ENCODE data around the gene TAF11L6.
"Not testable (repeated sequence)": the region's sequence is repeated elsewhere in the genome, so short reads cannot be mapped to it uniquely, and the experiment has no call there.

Gene TAF11L6

DNA sequence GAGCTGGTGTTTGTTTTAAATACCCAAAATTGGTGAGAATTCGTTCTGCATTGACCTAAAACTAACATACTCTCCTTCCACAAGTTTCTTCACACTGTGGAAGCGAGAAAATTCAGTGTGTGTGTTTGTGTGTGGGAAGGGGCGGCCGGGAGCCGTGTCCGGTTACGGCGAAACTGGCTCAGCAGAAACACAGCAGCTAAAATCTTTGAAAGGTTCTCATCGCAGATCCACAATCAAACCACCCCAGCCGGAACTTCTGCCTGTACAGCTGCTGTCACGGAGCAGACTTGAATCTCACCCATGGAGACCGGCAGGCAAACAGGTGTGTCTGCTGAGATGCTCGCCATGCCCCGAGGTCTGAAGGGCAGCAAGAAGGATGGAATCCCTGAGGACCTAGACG lies at the start of gene TAF11L6:
Gene TAF11L6 (plus strand): TSS at position 301 of the 400 bp plus-strand sequence.
- intact Hi-C loops (cut with DNase I); DNase-seq: not testable (repeated sequence)

DNA sequence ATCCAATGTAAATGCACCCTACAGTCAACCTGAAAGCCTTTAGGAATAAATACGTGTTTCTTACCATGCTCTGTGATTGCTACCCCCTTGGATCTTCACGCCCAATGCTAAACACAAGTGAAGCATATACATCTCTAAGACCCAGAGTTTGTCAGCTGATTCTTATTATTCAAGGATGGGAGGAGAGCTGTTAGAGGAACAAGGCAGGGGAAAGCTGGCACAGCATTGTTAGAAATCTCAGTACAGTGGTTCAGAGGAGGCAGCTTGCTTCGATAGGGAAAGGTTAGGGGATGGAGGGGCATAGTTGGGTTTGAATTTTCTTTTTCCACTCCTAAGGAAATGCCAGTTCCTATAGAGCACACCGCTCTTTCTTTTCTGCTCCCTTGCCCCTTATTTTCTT lies 47.1 kb upstream of the TAF11L6 start:
- intact Hi-C loops (cut with DNase I): no loop called here
- DNase-seq: no peak

DNA sequence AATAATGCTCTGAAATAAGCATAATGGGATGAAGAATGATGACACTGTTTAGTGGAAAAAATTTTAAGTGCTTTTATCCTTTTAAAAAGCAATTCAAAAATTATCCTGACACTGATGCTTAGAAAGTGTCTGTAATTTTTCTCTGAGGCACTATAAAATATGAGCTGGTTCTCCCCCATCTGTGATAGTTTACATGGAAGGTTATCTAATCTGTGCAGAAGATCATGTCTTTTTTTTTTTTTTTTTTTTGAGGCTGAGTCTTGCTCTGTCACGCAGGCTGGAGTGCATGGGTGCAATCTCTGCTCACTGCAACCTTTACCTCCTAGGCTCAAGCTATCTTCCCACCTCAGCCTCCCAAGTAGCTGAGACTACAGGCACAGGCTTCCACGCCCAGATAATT lies 45.7 kb upstream of the TAF11L6 start:
- intact Hi-C loops (cut with DNase I): no loop called here
- DNase-seq: no peak

DNA sequence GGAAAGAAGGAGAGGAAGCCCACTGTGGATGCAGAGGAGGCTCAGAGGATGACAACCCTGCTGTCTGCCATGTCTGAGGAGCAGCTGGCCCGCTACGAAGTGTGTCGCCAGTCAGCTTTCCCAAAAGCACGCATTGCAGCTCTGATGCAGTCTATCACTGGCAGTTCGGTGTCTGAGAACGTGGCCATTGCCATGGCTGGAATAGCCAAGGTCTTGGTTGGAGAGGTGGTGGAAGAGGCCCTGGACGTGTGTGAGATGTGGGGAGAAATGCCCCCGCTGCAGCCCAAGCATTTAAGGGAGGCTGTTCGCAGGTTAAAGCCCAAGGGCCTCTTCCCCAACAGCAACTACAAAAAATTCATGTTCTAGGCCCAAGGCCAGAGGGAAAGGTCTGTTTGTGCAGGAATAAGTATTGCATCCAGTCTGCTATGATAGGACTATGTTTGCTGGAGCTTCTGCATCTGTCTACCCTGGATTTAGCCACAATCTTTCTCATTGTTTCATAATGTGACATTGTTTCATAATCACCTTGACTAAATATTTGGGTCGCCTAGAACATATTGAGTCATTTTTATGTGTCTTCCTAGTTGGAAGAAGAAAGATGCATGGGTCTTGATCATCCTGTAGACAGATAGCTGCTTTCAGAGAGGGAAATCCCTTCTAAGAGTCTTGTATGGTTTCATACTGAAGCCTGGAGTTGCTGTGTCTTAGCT lies 41.9 kb upstream of the TAF11L6 start:
- intact Hi-C loops (cut with DNase I): not testable (repeated sequence)
- DNase-seq: peak in 1 of 10 donors; percentile 59

DNA sequence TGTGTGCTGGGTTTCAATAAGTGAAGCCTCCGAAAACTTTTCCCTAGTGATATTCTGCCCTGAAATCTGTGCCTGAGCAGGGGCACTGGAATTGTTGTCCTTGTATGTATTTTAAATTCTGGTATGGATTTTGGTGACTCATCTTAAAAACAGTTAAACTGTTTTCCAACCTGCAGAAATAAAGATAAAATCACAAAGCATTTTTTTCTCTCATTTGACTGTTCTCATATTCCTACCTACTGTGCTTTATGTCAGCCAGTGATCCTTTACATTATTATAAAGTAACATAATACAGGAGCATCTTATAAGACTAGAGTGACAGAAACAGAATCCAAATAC lies 41.3 kb upstream of the TAF11L6 start:
- DNase-seq: no peak
- intact Hi-C loops (cut with DNase I): no loop called here

DNA sequence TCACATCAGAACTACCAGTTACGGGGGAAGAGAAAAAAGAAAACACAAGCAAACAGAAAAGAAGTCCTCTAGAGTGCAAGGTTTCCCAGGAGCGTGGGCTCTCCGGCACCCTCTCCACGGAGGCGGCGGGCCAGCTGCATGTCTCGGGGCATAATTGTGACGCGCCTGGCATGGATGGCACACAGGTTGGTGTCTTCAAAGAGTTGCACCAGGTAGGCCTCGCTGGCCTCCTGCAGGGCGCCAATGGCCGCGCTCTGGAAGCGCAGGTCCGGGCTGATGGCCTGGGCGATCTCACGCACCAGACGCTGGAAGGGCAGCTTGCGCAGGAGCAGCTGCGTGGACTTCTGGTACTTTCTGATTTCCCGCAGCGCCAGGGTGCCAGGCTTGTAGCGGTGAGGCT lies 37.2 kb upstream of the TAF11L6 start:
- DNase-seq: peak in 1 of 10 donors; percentile 73
- intact Hi-C loops (cut with DNase I): not testable (repeated sequence)

DNA sequence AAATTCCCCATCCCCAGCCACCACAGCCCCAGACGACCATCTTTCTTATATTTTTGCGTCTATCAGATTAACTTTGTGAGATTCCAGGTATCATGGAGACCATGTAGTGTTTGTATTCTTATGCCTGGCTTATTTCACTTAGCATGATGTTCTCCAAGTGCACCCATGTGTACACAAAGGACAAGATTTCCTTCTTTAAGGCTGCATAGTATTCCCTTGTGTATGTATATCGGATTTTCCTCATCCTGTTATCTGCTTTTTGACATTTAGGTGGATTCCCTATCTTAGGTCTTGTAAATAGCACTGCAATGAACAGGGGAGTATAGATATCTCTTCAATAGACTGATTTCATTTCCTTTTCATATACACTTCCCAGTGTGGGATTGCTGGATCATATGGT lies 35.7 kb upstream of the TAF11L6 start:
- intact Hi-C loops (cut with DNase I): no loop called here
- DNase-seq: no peak

DNA sequence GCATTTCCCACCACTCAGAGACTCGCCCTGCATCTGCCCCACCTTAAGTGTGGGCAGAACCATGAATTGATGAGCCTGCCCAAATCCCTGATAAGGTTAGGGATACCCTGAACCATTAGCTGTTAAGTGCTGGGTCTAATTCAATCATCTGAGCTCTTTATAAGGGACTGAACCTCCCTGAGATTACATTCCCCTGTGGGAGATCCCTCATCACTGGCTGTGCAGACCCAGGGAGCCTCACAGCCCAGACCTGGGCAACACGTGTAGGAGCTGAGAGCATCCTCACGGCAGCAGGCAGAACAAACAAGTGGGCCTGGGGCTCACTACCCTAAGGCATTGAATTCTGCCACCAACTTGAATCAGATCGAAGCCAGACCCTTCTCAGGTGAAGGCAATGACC lies 31.0 kb upstream of the TAF11L6 start:
- DNase-seq: no peak
- intact Hi-C loops (cut with DNase I): no loop called here

DNA sequence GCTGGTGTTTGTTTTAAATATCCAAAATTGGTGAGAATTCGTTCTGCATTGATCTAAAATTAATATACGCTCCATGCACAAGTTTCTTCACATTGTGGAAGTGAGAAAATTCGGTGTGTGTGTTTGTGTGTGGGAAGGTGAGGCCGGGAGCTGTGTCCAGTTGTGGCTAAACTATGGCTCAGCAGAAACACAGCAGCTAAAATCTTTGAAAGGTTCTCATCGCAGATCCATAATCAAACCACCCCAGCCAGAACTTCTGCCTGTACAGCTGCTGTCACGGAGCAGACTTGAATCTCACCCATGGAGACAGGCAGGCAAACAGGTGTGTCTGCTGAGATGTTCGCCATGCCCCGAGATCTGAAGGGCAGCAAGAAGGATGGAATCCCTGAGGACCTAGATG lies 30.5 kb upstream of the TAF11L6 start, which contains the start of gene TAF11L2:
Gene TAF11L2 (plus strand): TSS at position 301 of the 400 bp plus-strand sequence.
- intact Hi-C loops (cut with DNase I); DNase-seq: not testable (repeated sequence)

DNA sequence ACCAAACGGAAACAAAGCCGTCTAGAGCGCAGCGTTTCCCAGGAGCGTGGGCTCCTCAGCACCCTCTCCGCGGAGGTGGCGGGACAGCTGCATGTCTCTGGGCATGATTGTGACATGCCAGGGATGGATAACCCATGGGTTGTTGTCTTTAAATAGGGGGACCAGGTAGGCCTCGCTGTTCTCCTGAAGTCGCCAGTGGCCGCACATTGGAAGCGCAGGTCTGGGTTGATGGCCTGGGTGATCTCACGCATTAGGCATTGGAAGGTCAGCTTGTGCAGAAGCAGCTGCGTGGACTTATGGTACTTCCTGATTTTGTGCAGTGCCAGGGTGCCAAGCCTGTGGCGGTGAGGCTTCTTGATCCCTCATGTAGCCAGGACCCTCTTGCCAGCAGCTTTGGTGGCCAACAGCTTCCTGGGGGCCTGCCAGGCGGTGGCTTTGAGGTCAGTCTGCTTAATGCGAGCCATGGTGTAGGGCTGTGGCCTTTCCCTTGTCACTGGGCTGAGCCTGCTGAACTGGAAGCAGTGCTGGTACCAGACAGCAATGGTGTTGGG lies 16.6 kb upstream of the TAF11L6 start:
- intact Hi-C loops (cut with DNase I): no loop called here
- DNase-seq: peak in 3 of 10 donors; percentile 60 to 74 (median 64)

DNA sequence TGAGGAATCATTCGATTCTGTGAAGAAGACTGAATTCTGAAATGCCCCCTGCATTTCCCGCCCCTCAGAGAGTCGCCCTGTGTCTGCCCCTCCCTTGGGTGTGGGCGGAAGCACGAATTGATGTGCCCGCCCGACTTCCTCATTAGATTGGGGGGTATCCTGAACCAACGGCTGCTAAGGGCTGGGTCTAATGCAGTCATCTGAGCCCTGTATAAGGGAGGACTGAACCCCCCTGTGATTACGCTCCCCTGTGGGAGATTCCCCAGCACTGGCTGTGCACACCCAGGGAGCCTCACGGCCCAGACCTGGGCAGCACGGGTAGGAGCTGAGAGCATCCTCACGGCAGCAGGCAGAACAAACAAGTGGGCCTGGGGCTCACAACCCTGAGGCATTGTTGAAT lies 10.9 kb upstream of the TAF11L6 start:
- DNase-seq: peak in 2 of 10 donors; percentile 83 to 88
- intact Hi-C loops (cut with DNase I): not testable (repeated sequence)

DNA sequence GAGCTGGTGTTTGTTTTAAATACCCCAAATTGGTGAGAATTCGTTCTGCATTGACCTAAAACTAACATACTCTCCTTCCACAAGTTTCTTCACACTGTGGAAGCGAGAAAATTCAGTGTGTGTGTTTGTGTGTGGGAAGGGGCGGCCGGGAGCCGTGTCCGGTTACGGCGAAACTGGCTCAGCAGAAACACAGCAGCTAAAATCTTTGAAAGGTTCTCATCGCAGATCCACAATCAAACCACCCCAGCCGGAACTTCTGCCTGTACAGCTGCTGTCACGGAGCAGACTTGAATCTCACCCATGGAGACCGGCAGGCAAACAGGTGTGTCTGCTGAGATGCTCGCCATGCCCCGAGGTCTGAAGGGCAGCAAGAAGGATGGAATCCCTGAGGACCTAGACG lies 10.4 kb upstream of the TAF11L6 start, which contains the start of gene TAF11L3:
Gene TAF11L3 (plus strand): TSS at position 301 of the 400 bp plus-strand sequence.
- DNase-seq; intact Hi-C loops (cut with DNase I): not testable (repeated sequence)

DNA sequence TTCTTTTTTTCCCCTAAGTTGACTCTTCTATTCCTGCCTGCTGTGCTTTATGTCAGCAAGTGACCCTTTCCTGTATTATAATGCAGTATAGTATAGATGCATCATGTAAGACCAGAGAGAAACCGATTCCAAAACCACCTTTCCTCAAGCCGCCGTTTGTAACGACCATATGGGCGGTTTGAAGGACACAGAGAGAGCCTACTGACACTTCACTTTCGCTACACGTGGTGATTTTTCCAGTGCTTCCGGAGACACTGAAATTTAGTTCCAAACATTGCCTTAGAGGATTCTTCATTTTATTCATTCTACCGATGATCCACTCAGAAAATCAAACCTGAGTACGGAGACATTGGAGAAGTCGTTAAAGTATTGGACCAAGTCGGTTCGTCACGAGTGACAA lies 9.0 kb upstream of the TAF11L6 start:
- intact Hi-C loops (cut with DNase I): not testable (repeated sequence)
- DNase-seq: peak in 2 of 10 donors; percentile 15 to 58

DNA sequence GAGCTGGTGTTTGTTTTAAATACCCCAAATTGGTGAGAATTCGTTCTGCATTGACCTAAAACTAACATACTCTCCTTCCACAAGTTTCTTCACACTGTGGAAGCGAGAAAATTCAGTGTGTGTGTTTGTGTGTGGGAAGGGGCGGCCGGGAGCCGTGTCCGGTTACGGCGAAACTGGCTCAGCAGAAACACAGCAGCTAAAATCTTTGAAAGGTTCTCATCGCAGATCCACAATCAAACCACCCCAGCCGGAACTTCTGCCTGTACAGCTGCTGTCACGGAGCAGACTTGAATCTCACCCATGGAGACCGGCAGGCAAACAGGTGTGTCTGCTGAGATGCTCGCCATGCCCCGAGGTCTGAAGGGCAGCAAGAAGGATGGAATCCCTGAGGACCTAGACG lies 7.0 kb upstream of the TAF11L6 start, which contains the start of gene TAF11L4:
Gene TAF11L4 (plus strand): TSS at position 301 of the 400 bp plus-strand sequence.
- intact Hi-C loops (cut with DNase I); DNase-seq: not testable (repeated sequence)

DNA sequence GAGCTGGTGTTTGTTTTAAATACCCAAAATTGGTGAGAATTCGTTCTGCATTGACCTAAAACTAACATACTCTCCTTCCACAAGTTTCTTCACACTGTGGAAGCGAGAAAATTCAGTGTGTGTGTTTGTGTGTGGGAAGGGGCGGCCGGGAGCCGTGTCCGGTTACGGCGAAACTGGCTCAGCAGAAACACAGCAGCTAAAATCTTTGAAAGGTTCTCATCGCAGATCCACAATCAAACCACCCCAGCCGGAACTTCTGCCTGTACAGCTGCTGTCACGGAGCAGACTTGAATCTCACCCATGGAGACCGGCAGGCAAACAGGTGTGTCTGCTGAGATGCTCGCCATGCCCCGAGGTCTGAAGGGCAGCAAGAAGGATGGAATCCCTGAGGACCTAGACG lies 3.5 kb upstream of the TAF11L6 start, which contains the start of gene TAF11L5:
Gene TAF11L5 (plus strand): TSS at position 301 of the 400 bp plus-strand sequence.
- intact Hi-C loops (cut with DNase I); DNase-seq: not testable (repeated sequence)

DNA sequence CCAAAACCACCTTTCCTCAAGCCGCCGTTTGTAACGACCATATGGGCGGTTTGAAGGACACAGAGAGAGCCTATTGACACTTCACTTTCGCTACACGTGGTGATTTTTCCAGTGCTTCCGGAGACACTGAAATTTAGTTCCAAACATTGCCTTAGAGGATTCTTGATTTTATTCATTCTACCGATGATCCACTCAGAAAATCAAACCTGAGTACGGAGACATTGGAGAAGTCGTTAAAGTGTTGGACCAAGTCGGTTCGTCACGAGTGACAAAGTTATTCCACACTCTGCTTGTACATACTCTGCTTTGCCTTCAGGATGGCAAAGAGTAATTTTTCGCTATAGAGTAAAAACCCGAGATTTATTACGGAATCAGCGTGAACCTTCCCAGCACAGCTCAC lies 2.0 kb upstream of the TAF11L6 start:
- intact Hi-C loops (cut with DNase I): not testable (repeated sequence)
- peak in 5 of 10 donors; percentile 24 to 85 (median 76) for DNase-seq

Measured in posterior cingulate gyrus (tissue), 11 donors.